ENCODE measurements around the gene MEX3A.

DNA sequence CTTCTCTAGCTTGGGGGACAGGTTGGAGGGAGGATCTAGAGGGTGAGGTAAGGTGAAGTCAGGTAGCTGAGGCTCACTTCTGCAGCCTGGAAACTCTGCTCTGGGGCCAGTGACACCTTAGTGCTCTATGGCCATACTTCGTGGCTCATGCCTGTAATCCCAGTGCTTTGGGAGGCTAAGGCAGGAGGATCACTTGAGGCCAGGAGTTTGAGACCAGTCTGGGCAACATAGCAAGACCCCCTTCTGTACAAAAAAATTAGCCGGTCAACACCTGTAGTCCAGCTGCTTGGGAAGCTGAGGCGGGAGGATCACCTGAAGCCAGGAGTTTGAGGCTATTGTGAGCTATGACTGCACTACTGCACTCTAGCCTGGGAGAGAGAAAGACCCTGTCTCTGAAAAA, 38.1 kb upstream of the MEX3A start:
- TF ChIP-seq YY1 (IDR thresholded peaks at IDR 0.05; ENCODE audit: extremely low read depth, insufficient replicate concordance, low read depth, low read length) (no peak), EZH2phosphoT487 (IDR thresholded peaks at IDR 0.05; ENCODE audit: borderline replicate concordance) (no peak), CEBPB (IDR thresholded peaks at IDR 0.05; ENCODE audit: low read depth) (no peak), POLR2AphosphoS5 (IDR thresholded peaks at IDR 0.05; ENCODE audit: low read depth, low read length) (no peak), FOSL1 (IDR thresholded peaks at IDR 0.05; ENCODE audit: low read depth) (no peak), POLR2A (IDR thresholded peaks at IDR 0.05; ENCODE audit: borderline replicate concordance, extremely low read depth, insufficient read depth, insufficient read length) (no peak), TCF7L2 (IDR thresholded peaks at IDR 0.05; ENCODE audit: borderline replicate concordance, extremely low read depth, insufficient read depth, insufficient read length) (no peak)
- TF ChIP-seq, protein P1, sequence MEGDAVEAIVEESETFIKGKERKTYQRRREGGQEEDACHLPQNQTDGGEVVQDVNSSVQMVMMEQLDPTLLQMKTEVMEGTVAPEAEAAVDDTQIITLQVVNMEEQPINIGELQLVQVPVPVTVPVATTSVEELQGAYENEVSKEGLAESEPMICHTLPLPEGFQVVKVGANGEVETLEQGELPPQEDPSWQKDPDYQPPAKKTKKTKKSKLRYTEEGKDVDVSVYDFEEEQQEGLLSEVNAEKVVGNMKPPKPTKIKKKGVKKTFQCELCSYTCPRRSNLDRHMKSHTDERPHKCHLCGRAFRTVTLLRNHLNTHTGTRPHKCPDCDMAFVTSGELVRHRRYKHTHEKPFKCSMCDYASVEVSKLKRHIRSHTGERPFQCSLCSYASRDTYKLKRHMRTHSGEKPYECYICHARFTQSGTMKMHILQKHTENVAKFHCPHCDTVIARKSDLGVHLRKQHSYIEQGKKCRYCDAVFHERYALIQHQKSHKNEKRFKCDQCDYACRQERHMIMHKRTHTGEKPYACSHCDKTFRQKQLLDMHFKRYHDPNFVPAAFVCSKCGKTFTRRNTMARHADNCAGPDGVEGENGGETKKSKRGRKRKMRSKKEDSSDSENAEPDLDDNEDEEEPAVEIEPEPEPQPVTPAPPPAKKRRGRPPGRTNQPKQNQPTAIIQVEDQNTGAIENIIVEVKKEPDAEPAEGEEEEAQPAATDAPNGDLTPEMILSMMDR (IDR thresholded peaks at IDR 0.05 in 2 of 3, conservative IDR thresholded peaks at IDR 0.05 in 1 of 3; ENCODE audit: borderline replicate concordance in 1 of 3, insufficient read depth in 1 of 3, low read depth in 2 of 3, low read length in 2 of 3): no peak
